Measurements from ENCODE around the gene CRK.

DNA sequence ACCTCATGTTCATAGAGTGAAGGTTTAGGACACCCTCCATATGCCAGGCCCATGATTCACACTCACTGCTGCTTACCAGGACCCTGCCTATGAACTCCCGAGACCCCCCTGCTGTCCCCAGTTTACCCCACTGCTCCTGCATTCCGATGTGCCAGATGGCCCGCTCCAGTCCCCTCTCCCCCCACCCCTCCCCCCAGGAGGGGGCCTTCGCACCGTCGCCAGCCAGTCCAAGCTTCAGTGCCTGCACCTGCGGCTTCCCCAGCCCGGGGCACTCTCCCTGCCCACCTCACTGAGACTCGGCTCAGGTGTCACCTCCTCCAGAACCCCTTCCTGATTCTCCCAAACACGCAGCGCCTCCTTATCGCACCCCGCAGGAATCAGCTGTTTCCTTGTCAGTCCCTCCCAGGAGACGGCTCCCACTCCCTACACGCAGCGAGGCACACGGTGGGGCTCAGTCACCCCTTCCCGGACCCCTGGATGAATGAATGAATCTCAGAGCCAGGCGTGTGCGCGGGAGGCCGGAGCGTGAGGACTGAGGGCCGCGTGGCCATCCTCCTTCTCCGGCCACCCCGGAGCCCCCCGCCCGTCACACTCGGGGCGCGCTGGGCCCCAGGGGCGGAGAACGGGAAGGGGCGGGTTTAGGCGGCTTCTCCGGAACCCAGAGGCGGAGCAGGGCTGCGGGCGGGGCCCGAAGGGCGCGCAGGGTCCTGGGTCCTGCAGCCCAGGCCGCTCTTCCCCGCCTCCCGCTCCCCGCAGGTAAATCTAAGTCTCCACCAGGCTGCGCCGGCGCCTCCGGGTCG lies 34.8 kb upstream of the CRK start:
- TF ChIP-seq ZNF565 (CRISPR knock-in tag; conservative IDR thresholded peaks at IDR 0.05; ENCODE audit: low read depth) (no peak), ZFP30 (CRISPR knock-in tag; IDR thresholded peaks at IDR 0.05) (no peak), ESRRG (CRISPR knock-in tag; IDR thresholded peaks at IDR 0.05) (no peak), ZC3H10 (CRISPR knock-in tag; IDR thresholded peaks at IDR 0.05) (no peak), GLIS3 (CRISPR knock-in tag; IDR thresholded peaks at IDR 0.05) (no peak)

Measured in SK-N-SH treated with all-trans-retinoic acid at 6 μM for 48 hours (cell line).